Measurements from ENCODE around the gene DMXL1. TPM values are rescaled to one million over a fixed set of nuclear protein-coding genes. Genes with fewer than 3 reads are reported as not detected.

DMXL1 gene
- total and polyA plus RNA-seq, 4 donors, result 4.3 to 38.1 (median 25.1) TPM

DNA sequence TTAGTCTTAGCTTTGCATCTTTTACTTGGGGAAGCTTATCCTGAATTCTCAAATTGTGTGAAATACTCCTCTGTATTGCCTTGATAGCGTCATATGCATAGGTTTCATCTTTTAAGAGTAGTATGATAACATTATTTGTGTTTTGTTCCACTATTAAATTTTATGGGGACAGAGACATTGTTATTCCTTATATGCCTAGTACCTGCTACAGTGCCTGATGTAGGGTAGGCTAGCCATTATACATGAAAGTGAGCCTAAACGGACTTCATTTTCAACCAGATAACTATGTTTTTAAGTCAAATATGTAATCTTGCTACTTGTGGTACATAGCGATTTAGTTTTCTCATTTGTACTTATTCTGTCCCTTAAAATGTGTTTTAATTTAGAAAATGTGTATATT, 105.9 kb downstream of the DMXL1 start:
- WGBS, result 97% methylated on average over 3 of the region's 3 CpGs
- Histone ChIP-seq H3K27ac (ENCODE audit: low read depth in 1 of 2, low read length in 2 of 2) (no peak overlapping the region), H3K9ac (ENCODE audit: low read depth in 1 of 2, low read length in 2 of 2) (no peak overlapping the region)

DNA sequence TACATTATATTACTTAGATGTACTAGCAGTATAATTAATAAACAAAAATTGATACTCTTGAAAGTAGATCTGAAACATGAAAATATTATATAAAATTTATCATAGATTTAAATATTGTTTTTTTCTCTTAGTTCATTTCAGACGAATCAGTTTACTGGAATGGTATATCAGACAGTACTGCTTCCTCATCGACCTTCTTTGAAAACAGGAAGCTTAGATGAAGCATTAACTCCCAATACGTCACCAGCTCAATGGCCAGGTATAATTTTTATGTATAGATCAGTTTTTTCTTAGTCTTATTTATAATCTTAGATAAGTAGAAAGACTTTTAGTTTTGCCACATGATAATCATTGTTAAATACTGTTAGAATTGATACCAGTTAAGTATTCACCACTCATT, 106.3 kb downstream of the DMXL1 start:
- WGBS, result 92% methylated on average over 3 of the region's 3 CpGs
- no peaks in the 10 kb centered on the region for H3K4me1 ChIP-seq (ENCODE audit: control insufficient read depth in 4 of 4, insufficient read depth in 4 of 4, low read length in 3 of 4)
- H3K9me3 ChIP-seq (ENCODE audit: control insufficient read depth in 4 of 4, low read length in 3 of 4), result no peaks in the 10 kb centered on the region
- H3K9ac ChIP-seq (ENCODE audit: low read depth in 1 of 2, low read length in 2 of 2), result no peak overlapping the region
- no peaks in the 10 kb centered on the region for H3K27me3 ChIP-seq (ENCODE audit: control insufficient read depth in 4 of 4, insufficient read depth in 4 of 4, low read length in 3 of 4)
- no peak overlapping the region for H3K4me3 ChIP-seq (ENCODE audit: low read depth in 1 of 3, low read length in 3 of 3)
- TF ChIP-seq, protein P1, sequence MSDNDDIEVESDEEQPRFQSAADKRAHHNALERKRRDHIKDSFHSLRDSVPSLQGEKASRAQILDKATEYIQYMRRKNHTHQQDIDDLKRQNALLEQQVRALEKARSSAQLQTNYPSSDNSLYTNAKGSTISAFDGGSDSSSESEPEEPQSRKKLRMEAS (IDR thresholded peaks at IDR 0.05), result no peak
- TF ChIP-seq RXRA (IDR thresholded peaks at IDR 0.05) (no peak), TAF1 (conservative IDR thresholded peaks at IDR 0.05) (no peak), JUND (IDR thresholded peaks at IDR 0.05) (no peak), HNF4G (IDR thresholded peaks at IDR 0.05) (no peak), NR2F2 (IDR thresholded peaks at IDR 0.05) (no peak), GABPA (IDR thresholded peaks at IDR 0.05 in 1 of 2, conservative IDR thresholded peaks at IDR 0.05 in 1 of 2) (no peak)
- TF ChIP-seq, protein P2, sequence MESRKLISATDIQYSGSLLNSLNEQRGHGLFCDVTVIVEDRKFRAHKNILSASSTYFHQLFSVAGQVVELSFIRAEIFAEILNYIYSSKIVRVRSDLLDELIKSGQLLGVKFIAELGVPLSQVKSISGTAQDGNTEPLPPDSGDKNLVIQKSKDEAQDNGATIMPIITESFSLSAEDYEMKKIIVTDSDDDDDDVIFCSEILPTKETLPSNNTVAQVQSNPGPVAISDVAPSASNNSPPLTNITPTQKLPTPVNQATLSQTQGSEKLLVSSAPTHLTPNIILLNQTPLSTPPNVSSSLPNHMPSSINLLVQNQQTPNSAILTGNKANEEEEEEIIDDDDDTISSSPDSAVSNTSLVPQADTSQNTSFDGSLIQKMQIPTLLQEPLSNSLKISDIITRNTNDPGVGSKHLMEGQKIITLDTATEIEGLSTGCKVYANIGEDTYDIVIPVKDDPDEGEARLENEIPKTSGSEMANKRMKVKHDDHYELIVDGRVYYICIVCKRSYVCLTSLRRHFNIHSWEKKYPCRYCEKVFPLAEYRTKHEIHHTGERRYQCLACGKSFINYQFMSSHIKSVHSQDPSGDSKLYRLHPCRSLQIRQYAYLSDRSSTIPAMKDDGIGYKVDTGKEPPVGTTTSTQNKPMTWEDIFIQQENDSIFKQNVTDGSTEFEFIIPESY (IDR thresholded peaks at IDR 0.05), result no peak
- no peak for DNase-seq (ENCODE audit: low spot score)
- H3K36me3 ChIP-seq (ENCODE audit: control insufficient read depth in 4 of 4, insufficient read depth in 3 of 4, low read depth in 1 of 4, low read length in 3 of 4), result peaks cover 1 to 9% (median 6%) of the 10 kb centered on the region in 4 donors
- H3K27ac ChIP-seq (ENCODE audit: low read depth in 1 of 2, low read length in 2 of 2), result no peak overlapping the region

More for the DNA sequence above, 105.9 kb downstream of the DMXL1 start:
- no peak for DNase-seq (ENCODE audit: low spot score)
- Histone ChIP-seq H3K4me1 (ENCODE audit: control insufficient read depth in 4 of 4, insufficient read depth in 4 of 4, low read length in 3 of 4) (no peaks in the 10 kb centered on the region), H3K9me3 (ENCODE audit: control insufficient read depth in 4 of 4, low read length in 3 of 4) (no peaks in the 10 kb centered on the region), H3K27me3 (ENCODE audit: control insufficient read depth in 4 of 4, insufficient read depth in 4 of 4, low read length in 3 of 4) (no peaks in the 10 kb centered on the region), H3K36me3 (ENCODE audit: control insufficient read depth in 4 of 4, insufficient read depth in 3 of 4, low read depth in 1 of 4, low read length in 3 of 4) (peaks cover 1 to 12% (median 8%) of the 10 kb centered on the region in 4 donors), H3K4me3 (ENCODE audit: low read depth in 1 of 3, low read length in 3 of 3) (no peak overlapping the region)
- TF ChIP-seq, protein P3, sequence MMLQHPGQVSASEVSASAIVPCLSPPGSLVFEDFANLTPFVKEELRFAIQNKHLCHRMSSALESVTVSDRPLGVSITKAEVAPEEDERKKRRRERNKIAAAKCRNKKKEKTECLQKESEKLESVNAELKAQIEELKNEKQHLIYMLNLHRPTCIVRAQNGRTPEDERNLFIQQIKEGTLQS (IDR thresholded peaks at IDR 0.05), result no peak
- no peak for TF ChIP-seq EGR1 (IDR thresholded peaks at IDR 0.05; ENCODE audit: low read depth in 2 of 2)
- TF ChIP-seq NR2F2 (IDR thresholded peaks at IDR 0.05), result no peak
- no peak for TF ChIP-seq HNF4A (conservative IDR thresholded peaks at IDR 0.05)
- no peak for TF ChIP-seq YY1 (IDR thresholded peaks at IDR 0.05)
- no peak for TF ChIP-seq TAF1 (conservative IDR thresholded peaks at IDR 0.05)
- TF ChIP-seq RXRA (IDR thresholded peaks at IDR 0.05), result no peak
- TF ChIP-seq, protein P2 (IDR thresholded peaks at IDR 0.05), result no peak
- no peak for TF ChIP-seq GABPA (IDR thresholded peaks at IDR 0.05 in 1 of 2, conservative IDR thresholded peaks at IDR 0.05 in 1 of 2)
- TF ChIP-seq, protein P1 (IDR thresholded peaks at IDR 0.05), result no peak
- no peak for TF ChIP-seq RAD21 (IDR thresholded peaks at IDR 0.05)

DNA sequence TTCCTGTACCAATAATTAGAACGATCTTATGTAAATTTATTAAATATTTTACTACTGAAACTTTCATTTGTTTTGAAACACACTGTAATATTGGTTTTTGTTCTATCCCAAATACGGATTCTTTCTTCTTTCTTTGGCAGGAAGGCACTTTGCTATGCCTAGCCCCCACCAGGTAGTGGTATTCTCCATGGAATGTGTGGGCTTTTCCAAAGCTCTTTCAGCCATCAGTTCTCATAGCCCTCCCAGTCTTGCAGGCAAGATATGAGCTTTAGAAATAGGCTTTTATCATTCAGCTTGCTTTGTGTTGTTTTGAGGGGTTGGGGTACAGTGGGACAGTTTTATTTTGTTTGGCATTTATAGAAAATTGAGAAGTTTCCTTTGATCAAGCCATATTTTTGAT, 107.5 kb downstream of the DMXL1 start:
- 94% methylated on average over 2 of the region's 2 CpGs for WGBS
- Histone ChIP-seq H3K36me3 (ENCODE audit: control insufficient read depth in 4 of 4, insufficient read depth in 3 of 4, low read depth in 1 of 4, low read length in 3 of 4) (peaks cover 1 to 8% (median 5%) of the 10 kb centered on the region in 4 donors), H3K27me3 (ENCODE audit: control insufficient read depth in 4 of 4, insufficient read depth in 4 of 4, low read length in 3 of 4) (no peaks in the 10 kb centered on the region), H3K9me3 (ENCODE audit: control insufficient read depth in 4 of 4, low read length in 3 of 4) (no peaks in the 10 kb centered on the region), H3K4me1 (ENCODE audit: control insufficient read depth in 4 of 4, insufficient read depth in 4 of 4, low read length in 3 of 4) (no peaks in the 10 kb centered on the region), H3K27ac (ENCODE audit: low read depth in 1 of 2, low read length in 2 of 2) (no peak overlapping the region), H3K4me3 (ENCODE audit: low read depth in 1 of 3, low read length in 3 of 3) (no peak overlapping the region), H3K9ac (ENCODE audit: low read depth in 1 of 2, low read length in 2 of 2) (no peak overlapping the region)
- TF ChIP-seq YY1 (IDR thresholded peaks at IDR 0.05) (no peak), RAD21 (IDR thresholded peaks at IDR 0.05) (no peak), GABPA (IDR thresholded peaks at IDR 0.05 in 1 of 2, conservative IDR thresholded peaks at IDR 0.05 in 1 of 2) (no peak), HNF4G (IDR thresholded peaks at IDR 0.05) (no peak), FOXA1 (IDR thresholded peaks at IDR 0.05) (no peak), TAF1 (conservative IDR thresholded peaks at IDR 0.05) (no peak), EGR1 (IDR thresholded peaks at IDR 0.05; ENCODE audit: low read depth in 2 of 2) (no peak), RXRA (IDR thresholded peaks at IDR 0.05) (no peak), JUND (IDR thresholded peaks at IDR 0.05) (no peak), NR2F2 (IDR thresholded peaks at IDR 0.05) (no peak), FOXA2 (IDR thresholded peaks at IDR 0.05) (no peak), SP1 (IDR thresholded peaks at IDR 0.05) (no peak)
- TF ChIP-seq, protein P1 (IDR thresholded peaks at IDR 0.05), result no peak
- TF ChIP-seq, protein P2 (IDR thresholded peaks at IDR 0.05), result no peak
- TF ChIP-seq, protein P3 (IDR thresholded peaks at IDR 0.05), result no peak
- no peak for DNase-seq (ENCODE audit: low spot score)

All from liver (tissue), 9 donors.